Right atrium auricular region (tissue), 2 donors: Measurements from ENCODE around the gene CRIP2. TPM values are rescaled to one million over a fixed set of nuclear protein-coding genes. Genes with fewer than 3 reads are reported as not detected.

ENCODE experiments used
- DNase-seq: peaks from one replicate; pipeline ENCODE4 v3.0.0-alpha.2; 2019; ENCODE audit warnings: low spot score
- H3K27ac ChIP-seq, 2 donors: fragments of 200-600 bp; sonication (generic); 1 replicate in 1 of 2; 2 replicates in 1 of 2; pipeline ENCODE4 v1.5.1; 2016 to 2019
- H3K27me3 ChIP-seq, 2 donors: fragments of 200-600 bp; sonication (generic); one replicate each; pipeline versions ENCODE4 v1.5.1 to v1.6.0; 2017 to 2019
- H3K36me3 ChIP-seq: fragments of 200-600 bp; sonication (generic); one replicate; pipeline ENCODE4 v1.5.1; 2016
- H3K4me1 ChIP-seq, 2 donors: fragments of 200-600 bp; sonication (generic); one replicate each; pipeline versions ENCODE4 v1.5.1 to v1.6.0; 2017 to 2019
- H3K4me3 ChIP-seq, 2 donors: fragments of 200-600 bp; sonication (generic); 1 replicate in 1 of 2; 2 replicates in 1 of 2; pipeline ENCODE4 v1.5.1; 2017 to 2019; ENCODE audit warnings: mild to moderate bottlenecking in 1 of 2, moderate library complexity in 1 of 2
- H3K9me3 ChIP-seq, 2 donors: fragments of 200-600 bp; sonication (generic); one replicate each; pipeline ENCODE4 v1.5.1; 2019
- CTCF ChIP-seq, 2 donors: fragments of 200-600 bp; sonication (generic); IDR thresholded peaks; one replicate each; pipeline ENCODE4 v1.5.1; 2019; ENCODE audit warnings: antibody characterized with exemption in 2 of 2
- total RNA-seq, 2 donors: library from RNA; depleted of rRNA; stranded (reverse); fragments of >200 nt; gene quantifications; one replicate each; pipeline ENCODE4 v1.1.0, GENCODE V29; 2016

Gene CRIP2
- total RNA-seq, 2 donors from 2014 or later: 831 to 1,272 TPM

DNA sequence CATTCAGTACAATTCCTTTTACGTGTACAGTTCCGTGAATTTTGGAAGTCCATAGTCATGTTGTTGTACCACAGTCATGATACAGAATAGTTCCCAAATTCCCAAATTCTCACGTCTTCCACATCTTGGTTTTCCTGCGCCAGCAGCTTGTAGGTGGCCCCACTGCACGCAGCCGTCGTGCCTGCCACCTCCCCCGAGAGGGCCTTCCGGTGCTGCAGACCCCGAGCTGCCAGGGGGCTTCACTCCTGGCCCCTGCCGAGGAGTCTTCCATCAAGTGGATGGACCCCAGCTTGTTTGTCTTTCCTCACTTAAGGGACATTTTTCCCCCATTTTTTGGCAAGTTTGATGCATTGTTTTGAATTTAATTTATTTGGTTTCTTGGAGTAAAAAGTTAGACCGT is 38.2 kb upstream of the CRIP2 start:
- no peak for TF ChIP-seq CTCF (IDR thresholded peaks at IDR 0.05)
- Histone ChIP-seq H3K9me3 (no peaks in the 10 kb centered on the region), H3K4me3 (no peak overlapping the region), H3K27me3 (no peaks in the 10 kb centered on the region), H3K4me1 (no peaks in the 10 kb centered on the region), H3K36me3 (peaks cover 13% of the 10 kb centered on the region), H3K27ac (no peak overlapping the region)
- DNase-seq: no peak

GRCh38 chr14:105436891-105437722 is 37.5 kb upstream of the CRIP2 start:
- H3K27me3 ChIP-seq: no peaks in the 10 kb centered on the region
- no peak for DNase-seq
- H3K27ac ChIP-seq: no peak overlapping the region
- no peak overlapping the region for H3K4me3 ChIP-seq
- peaks cover 14% of the 10 kb centered on the region for H3K36me3 ChIP-seq
- no peak for TF ChIP-seq CTCF (IDR thresholded peaks at IDR 0.05)
- H3K9me3 ChIP-seq: no peaks in the 10 kb centered on the region
- H3K4me1 ChIP-seq: no peaks in the 10 kb centered on the region

DNA sequence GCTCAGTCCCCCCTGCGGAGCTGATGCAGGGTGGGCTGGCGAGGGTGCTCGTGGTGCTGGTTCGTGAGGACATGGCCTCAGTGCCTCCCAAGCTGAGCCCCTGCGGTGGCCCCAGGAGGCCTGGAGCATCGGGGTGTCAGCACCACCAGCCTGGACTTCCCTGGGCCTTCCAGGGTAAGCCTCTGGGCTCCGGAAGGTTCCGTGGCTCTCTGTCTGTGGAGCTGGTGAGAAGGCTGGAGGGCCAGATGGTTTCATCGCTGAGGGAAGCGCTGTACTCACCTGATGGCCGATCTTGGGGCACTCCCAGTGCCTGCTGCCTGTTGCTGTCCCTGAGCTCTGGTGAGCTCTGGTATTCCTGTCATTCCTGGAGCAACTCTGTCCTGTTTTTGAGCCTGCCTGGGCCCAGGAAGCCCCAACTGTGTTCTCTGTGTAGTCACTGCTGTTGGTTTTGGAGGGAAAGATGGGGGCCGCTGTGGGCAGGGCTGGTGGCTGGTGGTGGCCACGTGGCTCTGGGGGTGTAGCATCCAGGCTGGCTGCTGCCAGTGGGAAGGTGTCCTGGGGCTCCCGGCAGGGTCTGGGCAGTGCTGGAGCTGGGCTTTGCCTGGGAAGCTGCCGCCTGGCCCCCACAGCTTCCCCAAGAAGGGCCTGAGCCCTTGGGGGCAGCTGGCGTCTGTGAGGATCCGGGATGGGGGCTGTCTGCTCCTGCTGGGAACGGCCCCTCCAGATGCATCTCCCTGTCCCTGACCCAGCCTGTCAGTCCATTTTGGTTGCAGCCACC is 36.7 kb upstream of the CRIP2 start:
- no peak for DNase-seq

GRCh38 chr14:105439179-105439578 is 35.4 kb upstream of the CRIP2 start:
- H3K36me3 ChIP-seq: peaks cover 27% of the 10 kb centered on the region
- no peaks in the 10 kb centered on the region for H3K9me3 ChIP-seq
- no peaks in the 10 kb centered on the region for H3K27me3 ChIP-seq
- no peaks in the 10 kb centered on the region for H3K4me1 ChIP-seq
- no peak overlapping the region for H3K4me3 ChIP-seq
- DNase-seq: no peak
- TF ChIP-seq CTCF (IDR thresholded peaks at IDR 0.05): no peak
- H3K27ac ChIP-seq: no peak overlapping the region

More for the DNA sequence above, 36.7 kb upstream of the CRIP2 start:
- TF ChIP-seq CTCF (IDR thresholded peaks at IDR 0.05): no peak
- Histone ChIP-seq H3K4me1 (no peaks in the 10 kb centered on the region), H3K36me3 (peaks cover 22% of the 10 kb centered on the region), H3K9me3 (no peaks in the 10 kb centered on the region), H3K27ac (no peak overlapping the region), H3K4me3 (no peak overlapping the region), H3K27me3 (no peaks in the 10 kb centered on the region)

DNA sequence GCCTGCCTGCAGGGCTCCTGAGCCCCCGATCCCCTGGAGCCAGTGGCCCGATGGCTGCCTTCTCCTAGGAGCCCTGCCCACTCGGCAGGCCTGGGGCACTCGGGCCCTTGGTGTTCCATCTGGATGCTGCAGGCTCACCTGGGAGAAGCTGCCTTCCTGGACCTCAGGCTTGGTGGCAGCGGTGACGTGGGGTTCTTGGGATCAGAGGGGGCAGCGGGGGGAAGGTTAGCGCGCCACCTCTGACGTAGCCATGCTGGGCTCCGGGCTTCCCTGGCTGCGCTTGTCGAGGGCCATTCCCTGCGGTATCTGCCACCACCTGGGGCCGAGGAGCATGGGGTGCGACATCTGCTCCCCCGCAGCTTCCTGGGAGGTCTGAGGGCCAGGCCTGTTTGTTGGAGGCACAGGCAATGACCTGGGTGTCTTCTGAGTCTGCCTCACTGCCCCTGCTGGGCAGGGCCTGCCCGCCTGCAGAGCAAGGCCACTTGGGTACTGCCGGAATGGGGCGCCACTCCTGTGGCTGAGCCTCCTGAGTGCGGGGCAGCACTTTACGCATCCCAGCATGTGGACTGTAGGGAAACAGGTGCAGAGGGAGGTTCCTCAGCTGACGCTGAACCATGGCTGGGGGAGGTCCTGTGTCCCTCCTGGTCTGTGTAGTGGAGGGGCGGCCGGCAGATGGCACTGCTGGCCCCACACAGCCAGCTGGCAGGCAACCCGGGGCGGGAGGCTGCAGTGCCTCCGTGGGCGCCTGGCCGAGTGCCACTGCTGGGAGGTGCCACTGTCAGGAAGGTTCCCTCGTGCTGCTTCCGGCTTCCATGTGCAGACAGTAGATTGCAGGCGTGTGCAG is 34.7 kb upstream of the CRIP2 start:
- Histone ChIP-seq H3K4me3 (no peak overlapping the region), H3K9me3 (no peaks in the 10 kb centered on the region), H3K27ac (no peak overlapping the region), H3K4me1 (no peaks in the 10 kb centered on the region), H3K27me3 (no peaks in the 10 kb centered on the region), H3K36me3 (peaks cover 27% of the 10 kb centered on the region)
- TF ChIP-seq CTCF (IDR thresholded peaks at IDR 0.05): no peak
- no peak for DNase-seq
